Natural killer cell treated with Interleukin-12 subunit alpha and Interleukin-12 subunit beta and Interleukin-15 and Interleukin-18, amount 100 ng/mL, for 72 hours (primary cell): ENCODE measurements around the gene NAA15. TPM values are rescaled to one million over a fixed set of nuclear protein-coding genes. Genes with fewer than 3 reads are reported as not detected.
"Not testable (repeated sequence)": the region's sequence is repeated elsewhere in the genome, so short reads cannot be mapped to it uniquely, and the experiment has no call there.

ENCODE experiments used
- ATAC-seq, 2 donors: fragments of 150-1000 bp; cut with Tn5 transposase in 1 of 2; sonication (Bioruptor Pico), chemical (Tn5 transposase) in 1 of 2; 2 replicates each; pipeline ENCODE4 v1.10.0; 2021
- DNase-seq: peaks from one replicate; pipeline ENCODE4 v3.0.0; 2022; ENCODE audit warnings: low spot score
- H3K27ac Mint-ChIP-seq, 2 donors: 1 replicate in 1 of 2; 2 replicates in 1 of 2; pipeline ENCODE4 v1.8.0; 2022; ENCODE audit warnings: mixed read lengths in 2 of 2, mild to moderate bottlenecking in 1 of 2, moderate library complexity in 1 of 2
- H3K27me3 Mint-ChIP-seq, 2 donors: 1 replicate in 1 of 2; 2 replicates in 1 of 2; pipeline ENCODE4 v1.8.0; 2022; ENCODE audit warnings: mixed read lengths in 2 of 2
- H3K36me3 Mint-ChIP-seq: one replicate; pipeline ENCODE4 v1.8.0; 2022; ENCODE audit warnings: mixed read lengths
- H3K4me1 Mint-ChIP-seq, 2 donors: 1 replicate in 1 of 2; 2 replicates in 1 of 2; pipeline ENCODE4 v1.8.0; 2022; ENCODE audit warnings: low read depth in 2 of 2, mixed read lengths in 2 of 2, mild to moderate bottlenecking in 1 of 2
- H3K4me3 Mint-ChIP-seq: one replicate; pipeline ENCODE4 v1.8.0; 2022; ENCODE audit warnings: mixed read lengths
- H3K9me3 Mint-ChIP-seq: 2 replicates; pipeline ENCODE4 v1.8.0; 2022; ENCODE audit warnings: mixed read lengths
- total RNA-seq, 2 donors: library from RNA; stranded (reverse); gene quantifications; one replicate each; pipeline ENCODE4 v1.2.3, GENCODE V29; 2022

NAA15 gene
- 100 to 1,000 TPM in 1 of 2 donors, 10 to 100 TPM in 1; 71.5 to 100 TPM for total RNA-seq

DNA sequence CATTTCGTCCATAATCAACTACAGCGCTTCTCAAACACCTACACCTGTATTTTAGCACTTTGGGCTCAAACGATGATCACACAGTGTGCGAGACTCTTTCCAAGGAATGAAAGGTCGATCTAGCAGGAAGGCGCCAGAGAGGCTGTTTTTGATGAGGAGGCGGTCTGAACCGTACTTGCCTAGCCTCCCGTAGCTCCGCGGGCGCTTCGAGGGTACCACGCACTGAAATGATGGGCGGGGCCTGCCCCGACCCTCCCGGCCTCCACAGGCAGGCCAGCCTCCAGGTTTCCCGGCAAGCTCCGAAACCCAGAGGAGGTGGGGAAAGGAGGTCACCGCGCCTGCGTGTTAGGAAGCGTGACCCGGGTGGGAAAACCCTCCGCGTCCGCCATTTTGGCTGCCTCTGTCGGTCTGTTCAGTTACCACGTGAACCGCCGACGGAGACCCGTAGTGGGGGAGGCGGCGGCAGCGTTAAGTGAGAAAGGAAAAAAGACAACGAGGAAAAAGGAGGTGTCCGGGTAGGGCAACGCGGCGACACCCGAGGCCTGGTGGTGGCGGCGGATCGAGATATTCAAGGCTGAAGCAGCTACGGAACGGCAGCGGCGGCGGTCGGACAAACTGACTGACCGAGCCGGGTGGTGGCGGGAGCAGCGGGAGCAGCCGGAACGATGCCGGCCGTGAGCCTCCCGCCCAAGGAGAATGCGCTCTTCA is at the start of gene NAA15:
Gene NAA15 (plus strand): TSS at position 393 of the 708 bp plus-strand sequence. CDS start 273 bp downstream, at position 666.
- H3K27me3 Mint-ChIP-seq: no peaks in the 10 kb centered on the region
- no peaks in the 10 kb centered on the region for H3K9me3 Mint-ChIP-seq
- peak; percentile 98 for DNase-seq
- peak within 1 kb of the TSS; percentile 95 for H3K4me3 Mint-ChIP-seq
- H3K27ac Mint-ChIP-seq: peak within 1 kb of the TSS; percentile 97 to 99
- peaks cover 27 to 52% of the 10 kb centered on the region in 2 donors for H3K4me1 Mint-ChIP-seq
- H3K36me3 Mint-ChIP-seq: peaks cover 13% of the 10 kb centered on the region
- ATAC-seq: peak; percentile 94 to 96

DNA sequence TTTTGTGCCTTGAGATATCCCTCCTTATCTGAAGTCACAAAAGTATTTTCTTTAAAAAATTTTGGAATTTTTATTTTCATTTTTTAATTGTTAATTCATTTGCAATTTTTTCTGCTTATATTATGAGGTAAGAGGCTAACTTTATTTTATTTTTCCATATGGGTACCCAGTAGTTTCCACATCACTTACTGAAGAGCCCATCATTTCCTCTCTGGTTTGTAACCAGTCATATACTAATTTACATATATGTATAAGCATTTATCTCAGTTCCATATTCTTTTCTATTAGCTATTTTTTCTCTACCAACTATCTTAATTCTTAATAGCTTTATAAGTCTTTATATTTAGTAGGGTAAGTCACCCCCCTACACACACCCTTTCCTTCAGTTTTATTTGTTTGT is 48.3 kb upstream of the NAA15 start:
- H3K4me3 Mint-ChIP-seq: no peak overlapping the region

DNA sequence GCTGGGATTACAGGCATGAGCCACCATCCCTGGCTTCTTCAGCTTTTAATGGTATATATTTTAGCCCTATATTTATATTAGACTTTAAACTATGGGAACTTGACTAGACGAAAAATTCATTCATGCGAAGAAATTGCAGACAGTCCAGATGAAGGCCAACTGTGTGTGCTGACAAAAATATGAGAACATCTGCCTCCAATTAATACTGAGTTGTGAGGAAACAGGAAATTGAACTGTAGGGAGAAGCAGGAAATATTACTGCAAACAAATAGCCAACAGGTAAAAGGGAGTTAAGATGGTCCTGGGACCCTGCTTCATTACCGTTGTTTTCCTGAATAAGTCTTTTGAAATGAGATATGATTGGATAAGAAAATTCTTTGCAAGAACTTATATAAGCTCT is 47.6 kb upstream of the NAA15 start:
- Mint-ChIP-seq H3K27ac (no peak overlapping the region), H3K9me3 (no peaks in the 10 kb centered on the region), H3K4me1 (no peaks in the 10 kb centered on the region), H3K27me3 (no peaks in the 10 kb centered on the region), H3K36me3 (no peaks in the 10 kb centered on the region), H3K4me3 (no peak overlapping the region)
- no peak for ATAC-seq
- DNase-seq: no peak

More for the DNA sequence above, 48.3 kb upstream of the NAA15 start:
- H3K36me3 Mint-ChIP-seq: no peaks in the 10 kb centered on the region
- H3K4me1 Mint-ChIP-seq: no peaks in the 10 kb centered on the region
- H3K27ac Mint-ChIP-seq: no peak overlapping the region
- H3K27me3 Mint-ChIP-seq: no peaks in the 10 kb centered on the region
- DNase-seq (no peak), ATAC-seq (no peak)
- no peaks in the 10 kb centered on the region for H3K9me3 Mint-ChIP-seq

DNA sequence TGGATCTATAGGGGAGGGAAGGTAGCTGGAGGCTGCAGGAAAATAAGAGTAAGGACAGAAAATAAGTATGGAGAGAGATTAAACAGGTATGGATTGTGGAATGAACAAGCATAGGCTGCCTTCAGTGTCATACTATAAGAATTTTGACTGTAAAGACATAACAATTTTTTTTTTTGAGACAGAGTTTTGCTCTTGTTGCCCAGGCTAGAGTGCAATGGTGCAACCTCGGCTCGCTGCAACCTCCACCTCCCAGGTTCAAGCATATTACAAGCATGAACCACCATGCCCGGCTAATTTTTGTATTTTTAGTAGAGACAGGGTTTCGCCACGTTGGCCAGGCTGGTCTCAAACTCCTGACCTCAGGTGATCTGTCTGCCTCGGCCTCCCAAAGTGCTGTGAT is 45.7 kb upstream of the NAA15 start:
- H3K27ac Mint-ChIP-seq, H3K9me3 Mint-ChIP-seq, H3K36me3 Mint-ChIP-seq, ATAC-seq, DNase-seq, H3K4me1 Mint-ChIP-seq, H3K27me3 Mint-ChIP-seq, H3K4me3 Mint-ChIP-seq: not testable (repeated sequence)

DNA sequence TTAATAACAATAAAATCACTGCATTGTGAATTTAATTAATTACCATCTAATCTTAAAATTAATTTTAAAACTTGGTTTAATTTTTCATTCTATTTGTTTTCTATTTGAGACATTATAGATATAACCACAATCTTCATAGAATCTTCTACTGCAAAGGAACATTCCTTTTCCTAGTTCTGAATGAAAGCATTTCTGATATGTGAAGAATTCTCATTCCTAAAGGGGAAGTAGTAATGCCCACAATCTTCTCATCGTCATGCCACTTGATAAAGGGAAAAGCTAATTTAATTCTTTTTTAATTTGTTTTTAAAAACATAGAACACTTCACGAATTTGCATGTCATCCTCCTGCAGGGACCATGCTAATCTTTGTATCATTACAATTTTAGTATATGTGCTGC is 45.0 kb upstream of the NAA15 start:
- no peaks in the 10 kb centered on the region for H3K36me3 Mint-ChIP-seq
- no peaks in the 10 kb centered on the region for H3K4me1 Mint-ChIP-seq
- H3K27ac Mint-ChIP-seq: no peak overlapping the region
- no peak overlapping the region for H3K4me3 Mint-ChIP-seq
- no peaks in the 10 kb centered on the region for H3K27me3 Mint-ChIP-seq
- ATAC-seq (no peak), DNase-seq (no peak)
- no peaks in the 10 kb centered on the region for H3K9me3 Mint-ChIP-seq

DNA sequence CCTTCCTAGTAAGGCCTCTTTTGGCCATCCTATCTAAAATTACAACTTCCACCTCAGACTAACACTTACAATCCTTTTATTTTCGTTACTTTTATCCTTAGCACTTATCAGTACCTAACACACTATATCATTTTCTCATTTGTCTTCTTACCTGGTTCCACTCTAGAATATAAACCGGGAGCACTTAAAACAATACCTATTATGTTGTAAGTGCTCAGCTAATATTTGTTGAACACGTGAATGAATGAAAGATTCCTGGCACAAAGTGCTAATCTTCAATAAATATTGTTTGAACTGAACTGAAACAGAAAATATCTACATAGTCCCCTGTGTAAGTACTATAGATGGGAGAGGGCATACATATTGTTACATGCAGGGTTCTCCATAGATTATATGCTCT is 35.7 kb upstream of the NAA15 start:
- peak overlapping the region; percentile 80 for H3K4me3 Mint-ChIP-seq
- H3K27ac Mint-ChIP-seq: peak overlapping the region; percentile 72 to 73
- no peaks in the 10 kb centered on the region for H3K36me3 Mint-ChIP-seq
- DNase-seq (no peak), ATAC-seq (no peak)
- H3K27me3 Mint-ChIP-seq: no peaks in the 10 kb centered on the region
- H3K4me1 Mint-ChIP-seq: peaks cover 16 to 28% of the 10 kb centered on the region in 2 donors
- H3K9me3 Mint-ChIP-seq: no peaks in the 10 kb centered on the region

DNA sequence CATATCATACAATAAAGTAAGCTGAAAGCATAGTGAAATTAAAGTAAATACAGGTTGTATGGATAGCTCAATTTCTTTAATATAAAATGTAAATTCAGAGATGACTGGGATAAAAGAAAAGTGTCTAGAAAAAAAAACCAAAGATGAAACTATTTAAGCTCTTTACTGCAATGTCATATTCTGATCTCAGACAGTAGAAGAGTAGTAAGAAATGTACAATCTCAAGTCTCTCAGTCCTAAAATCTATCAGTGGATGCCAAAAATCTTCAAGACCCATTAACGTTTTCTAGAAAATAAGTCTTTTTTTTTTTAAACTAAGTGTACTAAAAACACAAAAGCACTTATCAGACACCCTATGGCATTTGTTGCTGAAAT is 35.1 kb upstream of the NAA15 start:
- H3K4me3 Mint-ChIP-seq: peak overlapping the region; percentile 80
- H3K27me3 Mint-ChIP-seq: no peaks in the 10 kb centered on the region
- no peaks in the 10 kb centered on the region for H3K36me3 Mint-ChIP-seq
- no peaks in the 10 kb centered on the region for H3K9me3 Mint-ChIP-seq
- ATAC-seq (peak in 1 of 2 donors; percentile 10), DNase-seq (no peak)
- peaks cover 16 to 28% of the 10 kb centered on the region in 2 donors for H3K4me1 Mint-ChIP-seq
- peak overlapping the region; percentile 72 to 73 for H3K27ac Mint-ChIP-seq

DNA sequence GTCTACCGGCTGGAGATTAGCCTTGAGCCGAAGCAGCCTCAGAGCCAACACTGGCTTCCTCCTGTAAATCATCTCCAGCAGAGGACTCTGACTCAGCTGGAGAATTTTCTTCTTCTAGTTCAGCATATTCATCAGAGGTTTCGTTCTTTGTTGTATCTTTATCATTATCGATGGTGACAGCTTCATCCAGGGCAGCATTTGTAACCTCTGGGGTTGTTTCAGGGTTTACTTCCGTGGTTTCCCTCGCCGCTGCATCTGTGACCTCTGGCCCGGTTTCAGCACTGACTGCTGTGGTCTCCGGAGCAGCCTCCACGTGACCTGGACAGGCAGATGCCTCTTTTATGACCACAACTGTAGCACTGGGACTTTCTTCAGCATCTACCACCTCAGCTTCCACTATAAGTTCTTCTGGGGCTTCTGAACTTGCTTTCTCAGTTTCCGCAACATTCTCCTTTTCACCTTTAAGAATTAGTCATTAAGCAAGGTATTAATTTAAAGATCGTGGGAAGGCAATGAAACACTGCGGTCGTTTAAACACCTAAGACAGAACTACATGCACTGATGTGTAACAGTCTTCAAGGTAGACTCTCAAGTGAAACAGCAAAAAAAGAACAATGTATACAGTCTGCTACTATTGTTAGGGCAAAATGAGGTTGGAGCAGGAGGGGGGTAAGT is 34.6 kb upstream of the NAA15 start:
- ATAC-seq: peak; percentile 99 to 100
- H3K4me3 Mint-ChIP-seq: peak overlapping the region; percentile 80

DNA sequence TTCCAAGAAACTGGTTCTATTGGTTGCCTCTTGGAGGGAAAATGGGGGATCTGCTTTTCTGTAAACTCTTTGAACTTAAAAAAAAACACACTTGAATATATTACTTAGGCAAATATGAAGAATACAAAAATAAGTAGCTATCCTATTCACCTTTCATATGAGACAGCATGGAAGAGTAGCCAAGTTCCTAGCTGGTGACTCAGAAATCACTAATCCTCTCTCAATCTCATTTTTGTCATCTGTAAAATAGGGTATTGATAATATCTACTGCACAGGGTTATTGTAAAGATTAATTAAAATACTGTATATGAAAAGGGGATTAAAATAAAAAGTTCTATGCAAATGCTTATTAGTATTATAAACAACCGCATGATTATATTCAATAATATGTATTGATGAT is 34.0 kb upstream of the NAA15 start:
- ATAC-seq (no peak), DNase-seq (no peak)
- Mint-ChIP-seq H3K9me3 (no peaks in the 10 kb centered on the region), H3K4me1 (peaks cover 16 to 28% of the 10 kb centered on the region in 2 donors), H3K27me3 (no peaks in the 10 kb centered on the region), H3K4me3 (peak overlapping the region; percentile 80), H3K27ac (peak overlapping the region; percentile 72 to 73), H3K36me3 (no peaks in the 10 kb centered on the region)

More for the DNA sequence above, 34.6 kb upstream of the NAA15 start:
- peak; percentile 91 for DNase-seq
- H3K4me1 Mint-ChIP-seq: peaks cover 16 to 28% of the 10 kb centered on the region in 2 donors
- H3K27ac Mint-ChIP-seq: peak overlapping the region; percentile 72 to 73
- no peaks in the 10 kb centered on the region for H3K36me3 Mint-ChIP-seq
- H3K9me3 Mint-ChIP-seq: no peaks in the 10 kb centered on the region
- no peaks in the 10 kb centered on the region for H3K27me3 Mint-ChIP-seq

DNA sequence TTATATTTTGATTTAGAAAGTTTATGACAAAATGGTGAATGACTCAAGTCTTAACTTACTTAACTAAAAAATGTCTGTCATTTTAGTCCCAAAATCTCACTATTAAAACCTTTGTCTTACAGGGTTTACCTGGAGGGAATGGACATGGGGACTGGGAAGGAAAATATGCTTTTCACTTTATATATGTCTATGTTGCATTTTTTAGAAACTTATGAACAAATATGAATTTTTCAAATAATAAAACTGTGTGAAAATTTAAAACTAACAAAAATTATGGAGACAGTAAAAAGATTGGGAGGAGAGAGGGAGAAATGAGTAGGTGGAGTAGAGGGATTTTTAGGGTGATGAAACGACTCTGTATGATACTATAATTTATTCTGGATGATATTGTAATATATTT is 27.5 kb upstream of the NAA15 start:
- Mint-ChIP-seq H3K4me3 (no peak overlapping the region), H3K4me1 (peaks cover 2 to 3% of the 10 kb centered on the region in 2 donors), H3K9me3 (no peaks in the 10 kb centered on the region), H3K36me3 (no peaks in the 10 kb centered on the region), H3K27me3 (peaks cover 8 to 18% of the 10 kb centered on the region in 2 donors), H3K27ac (no peak overlapping the region)
- no peak for DNase-seq
- ATAC-seq: no peak

DNA sequence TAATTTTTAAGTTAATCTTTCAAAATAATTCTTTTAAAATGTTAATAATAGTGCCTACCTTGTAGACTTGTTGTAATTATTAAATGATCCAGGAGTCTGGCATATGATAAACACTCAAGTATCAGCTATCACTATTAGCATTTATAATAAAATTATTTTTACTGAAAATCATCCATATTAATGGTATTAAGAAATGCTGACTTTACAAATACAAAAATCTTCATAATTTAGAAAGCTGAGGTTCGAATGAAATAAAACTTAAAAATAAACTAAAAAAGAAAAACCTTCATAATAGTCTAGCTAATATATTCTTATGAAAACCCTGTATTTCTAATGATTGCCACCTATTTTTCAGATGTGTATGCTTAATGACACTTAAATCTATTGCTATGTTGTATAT is 26.5 kb upstream of the NAA15 start:
- no peak overlapping the region for H3K27ac Mint-ChIP-seq
- H3K4me1 Mint-ChIP-seq: peaks cover 11 to 13% of the 10 kb centered on the region in 2 donors
- no peak for ATAC-seq
- H3K4me3 Mint-ChIP-seq: no peak overlapping the region
- H3K27me3 Mint-ChIP-seq: peaks cover 17 to 28% of the 10 kb centered on the region in 2 donors
- H3K36me3 Mint-ChIP-seq: no peaks in the 10 kb centered on the region
- H3K9me3 Mint-ChIP-seq: no peaks in the 10 kb centered on the region
- no peak for DNase-seq

DNA sequence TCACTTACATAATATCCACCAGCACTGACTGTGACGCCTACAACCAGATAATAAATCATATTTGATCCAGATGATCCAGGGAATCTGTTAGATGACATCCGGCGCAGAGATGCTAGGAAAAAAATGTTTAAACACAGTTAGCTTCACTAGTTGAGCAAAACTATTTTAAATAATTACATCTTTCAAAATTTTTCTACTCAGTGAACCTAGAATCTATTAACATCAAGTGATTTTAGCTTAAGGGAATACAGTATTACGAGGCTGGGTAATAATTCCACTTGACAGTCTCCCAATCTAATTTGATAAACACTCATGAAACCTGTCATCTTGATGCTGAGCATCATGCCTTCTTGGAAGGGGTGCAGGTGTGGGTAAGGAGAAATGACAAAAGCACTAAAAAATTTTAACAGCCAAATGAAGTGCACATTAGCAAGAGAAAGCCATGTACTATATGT is 26.0 kb upstream of the NAA15 start:
- H3K4me3 Mint-ChIP-seq: no peak overlapping the region

DNA sequence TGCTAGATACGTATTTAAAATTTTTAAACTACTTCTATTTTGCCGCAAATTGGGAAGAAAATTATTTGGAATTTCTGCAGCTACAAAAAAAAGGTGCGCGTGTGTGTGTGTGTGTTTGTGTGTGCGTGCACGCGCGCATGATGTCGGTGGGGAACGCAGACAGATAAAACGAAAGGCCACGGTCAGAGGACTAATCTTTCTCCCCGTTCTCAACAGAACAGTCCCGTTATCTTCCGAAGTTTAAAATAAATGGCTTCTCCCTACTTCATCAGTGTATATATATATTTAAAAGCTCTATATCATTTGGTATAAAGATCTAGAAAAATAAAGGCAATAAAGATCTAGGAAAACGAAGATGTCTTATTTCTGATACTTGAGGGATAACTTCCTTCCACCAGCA is 22.8 kb upstream of the NAA15 start:
- Mint-ChIP-seq H3K4me1 (peaks cover 15 to 16% of the 10 kb centered on the region in 2 donors), H3K27ac (no peak overlapping the region)

More for the DNA sequence above, 26.0 kb upstream of the NAA15 start:
- Mint-ChIP-seq H3K36me3 (no peaks in the 10 kb centered on the region), H3K27me3 (peaks cover 22 to 33% of the 10 kb centered on the region in 2 donors), H3K27ac (no peak overlapping the region), H3K4me1 (peaks cover 15 to 16% of the 10 kb centered on the region in 2 donors), H3K9me3 (no peaks in the 10 kb centered on the region)
- ATAC-seq: no peak
- no peak for DNase-seq

More for the DNA sequence above, 22.8 kb upstream of the NAA15 start:
- no peaks in the 10 kb centered on the region for H3K36me3 Mint-ChIP-seq
- peak overlapping the region; percentile 86 for H3K4me3 Mint-ChIP-seq
- no peak for DNase-seq
- no peak for ATAC-seq
- H3K9me3 Mint-ChIP-seq: no peaks in the 10 kb centered on the region
- H3K27me3 Mint-ChIP-seq: peaks cover 25 to 37% of the 10 kb centered on the region in 2 donors
